WERI-Rb-1 (cell line): ENCODE data around the gene RAB1B.
A peak's percentile ranks its signal among the peaks of the same experiment; 100 is the strongest.
"Not testable (repeated sequence)": the region's sequence is repeated elsewhere in the genome, so short reads cannot be mapped to it uniquely, and the experiment has no call there.

ENCODE experiments used
- DNase-seq: peaks from one replicate; pipeline ENCODE4 v3.0.0-alpha.2; 2020
- H3K27ac ChIP-seq: fragments of 250-450 bp; sonication (Bioruptor Pico); 2 replicates; pipeline ENCODE4 v1.5.1; 2020; ENCODE audit warnings: mild to moderate bottlenecking, moderate library complexity
- H3K27me3 ChIP-seq: fragments of 250-450 bp; sonication (Bioruptor Pico); 2 replicates; pipeline ENCODE4 v1.5.1; 2021; ENCODE audit warnings: mild to moderate bottlenecking, low read depth, moderate library complexity; ENCODE audit not compliant: insufficient read depth, severe bottlenecking
- H3K36me3 ChIP-seq: fragments of 250-450 bp; sonication (Bioruptor Pico); 2 replicates; pipeline ENCODE4 v1.5.1; 2020; ENCODE audit warnings: mild to moderate bottlenecking, moderate library complexity
- H3K4me3 ChIP-seq: 2 replicates; pipeline ENCODE4 v1.5.1; 2011; ENCODE audit warnings: low read depth, mild to moderate bottlenecking, control low read depth, low read length
- H3K9me3 ChIP-seq: fragments of 250-450 bp; sonication (Bioruptor Pico); 2 replicates; pipeline ENCODE4 v1.5.1; 2021; ENCODE audit warnings: mild to moderate bottlenecking, moderate library complexity; ENCODE audit not compliant: severe bottlenecking
- CTCF ChIP-seq: IDR thresholded peaks from 2 replicates; pipeline ENCODE4 v1.5.1; 2011; ENCODE audit warnings: low read depth, mild to moderate bottlenecking, control low read depth, inconsistent platforms, low read length

The RAB1B gene

GRCh38 chr11:66275984-66276612 is 7.7 kb downstream of the RAB1B start:
- H3K27me3 ChIP-seq = no peaks in the 10 kb centered on the region
- TF ChIP-seq CTCF = no peak
- H3K4me3 ChIP-seq = no peak overlapping the region
- H3K36me3 ChIP-seq = peaks cover 44% of the 10 kb centered on the region
- H3K9me3 ChIP-seq = no peaks in the 10 kb centered on the region
- no peak overlapping the region for H3K27ac ChIP-seq
- no peak for DNase-seq

DNA sequence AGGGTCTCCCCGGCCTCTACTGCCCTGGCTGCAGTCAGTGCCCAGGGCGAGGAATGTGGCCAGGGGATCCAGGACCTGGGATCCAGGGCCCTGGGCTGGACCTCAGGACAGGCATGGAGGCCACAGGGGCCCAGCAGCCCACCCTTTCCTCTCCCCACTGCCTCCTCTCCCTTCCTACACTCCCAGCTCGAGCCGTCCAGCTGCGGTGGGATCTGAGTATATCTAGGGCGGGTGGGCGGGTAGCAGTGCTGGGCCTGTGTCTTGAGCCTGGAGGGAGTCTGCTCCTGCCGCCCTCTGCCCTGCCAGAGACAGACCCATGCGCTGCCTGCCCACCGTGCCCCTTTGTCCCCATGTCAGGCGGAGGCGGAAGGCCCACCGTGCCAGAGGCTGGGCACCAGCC is 8.2 kb downstream of the RAB1B start:
- not testable (repeated sequence) for H3K9me3 ChIP-seq, DNase-seq, H3K4me3 ChIP-seq, H3K27me3 ChIP-seq, H3K27ac ChIP-seq
- H3K36me3 ChIP-seq = peaks cover 42% of the 10 kb centered on the region

DNA sequence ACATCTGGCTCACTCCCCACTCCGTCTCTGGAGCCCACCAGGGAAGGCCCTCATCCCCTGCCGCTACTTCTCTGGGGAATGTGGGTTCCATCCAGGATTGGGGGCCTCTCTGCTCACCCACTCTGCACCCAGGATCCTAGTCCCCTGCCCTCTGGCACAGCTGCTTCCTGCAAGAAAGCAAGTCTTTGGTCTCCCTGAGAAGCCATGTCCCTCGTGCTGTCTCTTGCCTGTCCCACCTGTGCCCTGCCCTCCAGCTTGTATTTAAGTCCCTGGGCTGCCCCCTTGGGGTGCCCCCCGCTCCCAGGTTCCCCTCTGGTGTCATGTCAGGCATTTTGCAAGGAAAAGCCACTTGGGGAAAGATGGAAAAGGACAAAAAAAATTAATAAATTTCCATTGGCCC is 8.6 kb downstream of the RAB1B start:
- not testable (repeated sequence) for H3K4me3 ChIP-seq, H3K27me3 ChIP-seq, DNase-seq, H3K27ac ChIP-seq, H3K9me3 ChIP-seq
- H3K36me3 ChIP-seq = peaks cover 38% of the 10 kb centered on the region

- H3K36me3 ChIP-seq = peaks cover 32% of the 10 kb centered on the region
- H3K9me3 ChIP-seq = no peaks in the 10 kb centered on the region
- H3K27me3 ChIP-seq = no peaks in the 10 kb centered on the region
- H3K27ac ChIP-seq = peak within 1 kb of the TSS; percentile 62
- DNase-seq = peak; percentile 42
- peak within 1 kb of the TSS; percentile 48 for H3K4me3 ChIP-seq
- no peak for TF ChIP-seq CTCF
Observed at GRCh38 chr11:66277471-66278362, 9.3 kb downstream of the RAB1B start, which contains the start of gene CNIH2. CNIH2 (plus strand) TSS chr11:66278175; CDS start chr11:66278457, 282 bp downstream.

- no peaks in the 10 kb centered on the region for H3K27me3 ChIP-seq
- no peak overlapping the region for H3K27ac ChIP-seq
- TF ChIP-seq CTCF = no peak
- H3K9me3 ChIP-seq = no peaks in the 10 kb centered on the region
- peaks cover 29% of the 10 kb centered on the region for H3K36me3 ChIP-seq
- DNase-seq = no peak
- H3K4me3 ChIP-seq = peak overlapping the region; percentile 48
Observed at GRCh38 chr11:66278363-66279091, 10.1 kb downstream of the RAB1B start.

- Histone ChIP-seq H3K36me3 (peaks cover 25% of the 10 kb centered on the region), H3K4me3 (peak overlapping the region; percentile 48), H3K27ac (no peak overlapping the region), H3K27me3 (no peaks in the 10 kb centered on the region), H3K9me3 (no peaks in the 10 kb centered on the region)
- no peak for TF ChIP-seq CTCF
- no peak for DNase-seq
Observed at GRCh38 chr11:66279092-66279734, 10.8 kb downstream of the RAB1B start.
